NB4 (cell line): ENCODE measurements around the gene REN.

Experiments
- DNase-seq: peaks from one replicate; pipeline ENCODE4 v3.0.0; 2010; ENCODE audit warnings: low read depth
- H3K4me3 ChIP-seq: one replicate; pipeline ENCODE4 v1.5.1; 2011; ENCODE audit warnings: mild to moderate bottlenecking, low read depth, low read length, moderate library complexity
- CTCF ChIP-seq: IDR thresholded peaks from one replicate; pipeline ENCODE4 v1.5.1; 2012; ENCODE audit warnings: low read depth, low read length
- MYC ChIP-seq: IDR thresholded peaks from 2 replicates; pipeline ENCODE4 v1.6.1; 2011; ENCODE audit warnings: low read depth, low read length
- POLR2A ChIP-seq: IDR thresholded peaks from 2 replicates; pipeline ENCODE4 v1.6.1; 2011; ENCODE audit warnings: mild to moderate bottlenecking; ENCODE audit not compliant: insufficient read length; ENCODE audit errors: extremely low read depth
- TF ChIP-seq, protein P1 (sequence below): IDR thresholded peaks from 2 replicates; pipeline ENCODE4 v1.6.1; 2011; ENCODE audit warnings: low read depth, low read length

REN gene

GRCh38 chr1:204142032-204142974 lies 23.8 kb downstream of the REN start:
- H3K4me3 ChIP-seq = no peak overlapping the region
- no peak for DNase-seq
- TF ChIP-seq POLR2A (no peak), CTCF (no peak), MYC (no peak)
- TF ChIP-seq, protein P1, sequence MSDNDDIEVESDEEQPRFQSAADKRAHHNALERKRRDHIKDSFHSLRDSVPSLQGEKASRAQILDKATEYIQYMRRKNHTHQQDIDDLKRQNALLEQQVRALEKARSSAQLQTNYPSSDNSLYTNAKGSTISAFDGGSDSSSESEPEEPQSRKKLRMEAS = no peak

DNA sequence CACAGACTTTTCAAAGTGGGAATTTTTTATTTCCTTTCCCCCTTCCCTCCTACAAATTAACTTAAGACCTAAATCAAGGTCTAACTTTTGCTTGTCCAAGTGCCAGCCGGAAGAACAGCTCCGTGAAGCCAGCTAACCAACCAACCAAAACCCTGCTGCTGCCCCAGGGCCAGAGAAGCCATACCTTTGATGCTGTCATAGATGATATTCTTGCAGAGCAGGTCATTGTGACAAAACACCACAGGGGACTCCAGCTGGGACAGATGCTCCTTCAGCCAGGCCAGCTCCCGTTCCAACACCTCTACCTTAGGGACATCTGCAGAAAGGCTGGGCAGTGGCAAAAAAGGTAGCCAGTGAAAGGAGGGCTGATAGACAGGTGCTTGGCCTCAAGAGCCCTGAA lies 25.0 kb downstream of the REN start:
- DNase-seq = no peak
- H3K4me3 ChIP-seq = no peak overlapping the region
- TF ChIP-seq MYC = no peak
- TF ChIP-seq, protein P1 = no peak
- no peak for TF ChIP-seq CTCF
- no peak for TF ChIP-seq POLR2A

GRCh38 chr1:204139952-204140351 lies 26.2 kb downstream of the REN start:
- TF ChIP-seq MYC = no peak
- no peak overlapping the region for H3K4me3 ChIP-seq
- no peak for DNase-seq

- TF ChIP-seq CTCF (no peak), POLR2A (no peak), MYC (no peak)
- TF ChIP-seq, protein P1 = no peak
- no peak for DNase-seq
- no peak overlapping the region for H3K4me3 ChIP-seq
Observed at GRCh38 chr1:204139088-204139487, 27.0 kb downstream of the REN start.

- H3K4me3 ChIP-seq = no peak overlapping the region
- DNase-seq = no peak
- TF ChIP-seq MYC = no peak
- no peak for TF ChIP-seq CTCF
- TF ChIP-seq, protein P1 = no peak
- TF ChIP-seq POLR2A = no peak
Observed at GRCh38 chr1:204136814-204137213, 29.3 kb downstream of the REN start.

- no peak for DNase-seq
- no peak overlapping the region for H3K4me3 ChIP-seq
- TF ChIP-seq POLR2A (no peak), CTCF (no peak), MYC (no peak)
- TF ChIP-seq, protein P1 = no peak
Observed at GRCh38 chr1:204134103-204134502, 32.0 kb downstream of the REN start.
